GM12875 (cell line): ENCODE measurements around the gene ZBTB7C.

Experiments used
- H3K4me3 ChIP-seq: one replicate; pipeline ENCODE4 v1.5.1; 2011; ENCODE audit warnings: low read depth, low read length, control low read depth
- TF ChIP-seq, protein P1 (sequence below): IDR thresholded peaks from 2 replicates; pipeline ENCODE4 v1.5.1; 2011; ENCODE audit warnings: low read depth, mild to moderate bottlenecking, control low read depth, inconsistent platforms, low read length, moderate library complexity, borderline replicate concordance; ENCODE audit not compliant: insufficient read depth

Gene ZBTB7C

DNA sequence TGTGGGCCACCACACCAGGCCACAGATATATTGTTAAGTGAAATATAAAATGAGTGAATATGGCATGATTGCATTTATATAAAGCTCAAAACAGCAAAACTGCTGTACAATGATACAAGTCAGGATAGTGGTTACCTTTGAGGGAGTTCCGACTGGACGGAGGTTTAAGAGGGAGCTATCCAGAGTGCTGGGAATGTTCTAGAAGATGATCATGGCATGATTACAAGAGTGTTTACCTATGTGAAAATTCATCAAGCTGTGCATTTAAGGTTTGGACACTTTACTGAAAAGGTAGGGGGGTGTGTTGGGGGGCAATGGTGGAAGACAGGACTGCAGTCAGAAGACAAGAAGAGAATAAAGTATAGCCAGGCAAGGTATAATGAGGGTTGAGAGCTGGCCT is 201.4 kb downstream of the ZBTB7C start:
- TF ChIP-seq, protein P1, sequence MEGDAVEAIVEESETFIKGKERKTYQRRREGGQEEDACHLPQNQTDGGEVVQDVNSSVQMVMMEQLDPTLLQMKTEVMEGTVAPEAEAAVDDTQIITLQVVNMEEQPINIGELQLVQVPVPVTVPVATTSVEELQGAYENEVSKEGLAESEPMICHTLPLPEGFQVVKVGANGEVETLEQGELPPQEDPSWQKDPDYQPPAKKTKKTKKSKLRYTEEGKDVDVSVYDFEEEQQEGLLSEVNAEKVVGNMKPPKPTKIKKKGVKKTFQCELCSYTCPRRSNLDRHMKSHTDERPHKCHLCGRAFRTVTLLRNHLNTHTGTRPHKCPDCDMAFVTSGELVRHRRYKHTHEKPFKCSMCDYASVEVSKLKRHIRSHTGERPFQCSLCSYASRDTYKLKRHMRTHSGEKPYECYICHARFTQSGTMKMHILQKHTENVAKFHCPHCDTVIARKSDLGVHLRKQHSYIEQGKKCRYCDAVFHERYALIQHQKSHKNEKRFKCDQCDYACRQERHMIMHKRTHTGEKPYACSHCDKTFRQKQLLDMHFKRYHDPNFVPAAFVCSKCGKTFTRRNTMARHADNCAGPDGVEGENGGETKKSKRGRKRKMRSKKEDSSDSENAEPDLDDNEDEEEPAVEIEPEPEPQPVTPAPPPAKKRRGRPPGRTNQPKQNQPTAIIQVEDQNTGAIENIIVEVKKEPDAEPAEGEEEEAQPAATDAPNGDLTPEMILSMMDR = no peak
- no peak overlapping the region for H3K4me3 ChIP-seq

DNA sequence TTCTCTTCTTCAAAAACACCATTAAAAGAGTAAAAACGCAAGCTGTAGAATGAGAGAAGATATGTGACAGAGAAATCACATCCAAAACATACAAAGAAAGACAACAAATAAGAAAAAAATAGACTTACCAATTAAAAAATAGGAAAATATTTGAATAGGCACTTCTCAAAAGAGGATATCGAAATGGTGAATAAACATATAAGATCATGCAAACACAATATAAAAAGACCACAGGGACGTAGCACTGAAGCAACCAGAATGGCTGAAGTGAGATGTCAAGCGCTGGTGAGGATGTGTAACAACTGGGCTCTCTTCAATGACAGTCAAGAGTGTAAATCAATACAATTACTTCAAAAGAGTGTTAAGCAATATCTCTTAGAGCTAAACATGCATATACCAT is 202.3 kb downstream of the ZBTB7C start:
- TF ChIP-seq, protein P1 = no peak
- H3K4me3 ChIP-seq = no peak overlapping the region

DNA sequence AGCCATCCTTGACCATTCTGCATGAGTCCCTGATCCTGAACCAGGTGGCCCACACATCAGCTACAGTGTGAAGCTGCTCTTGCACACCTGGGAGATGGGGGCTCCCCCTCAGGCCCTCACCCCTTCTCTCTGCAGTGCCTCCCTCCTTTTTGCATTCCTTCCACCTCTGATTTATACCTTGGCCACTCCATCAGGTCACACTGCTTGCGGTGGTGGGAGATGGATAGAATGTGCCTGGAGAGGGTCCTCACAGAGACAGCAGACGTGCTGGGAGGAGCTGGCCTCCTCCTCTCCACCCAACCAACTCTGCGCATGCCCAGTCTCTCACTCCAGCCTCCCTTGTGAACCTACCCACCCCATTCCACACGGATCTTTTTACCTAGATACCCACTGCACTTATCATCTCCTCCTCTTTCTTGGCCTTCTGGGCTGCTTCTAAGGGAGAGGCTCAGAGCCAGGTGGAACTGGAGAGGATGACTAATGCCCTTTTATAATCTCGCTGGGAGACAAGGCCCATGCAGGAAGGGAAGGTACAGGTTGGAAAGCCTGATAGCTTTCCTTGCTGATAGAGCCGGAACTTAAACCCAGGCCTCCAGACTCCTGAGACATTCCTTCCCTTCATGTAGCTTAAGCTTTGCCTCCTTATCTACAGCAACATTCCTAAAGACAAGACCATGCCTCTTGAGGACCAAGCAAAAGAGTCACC is 205.1 kb downstream of the ZBTB7C start:
- no peak overlapping the region for H3K4me3 ChIP-seq
- TF ChIP-seq, protein P1 = no peak

DNA sequence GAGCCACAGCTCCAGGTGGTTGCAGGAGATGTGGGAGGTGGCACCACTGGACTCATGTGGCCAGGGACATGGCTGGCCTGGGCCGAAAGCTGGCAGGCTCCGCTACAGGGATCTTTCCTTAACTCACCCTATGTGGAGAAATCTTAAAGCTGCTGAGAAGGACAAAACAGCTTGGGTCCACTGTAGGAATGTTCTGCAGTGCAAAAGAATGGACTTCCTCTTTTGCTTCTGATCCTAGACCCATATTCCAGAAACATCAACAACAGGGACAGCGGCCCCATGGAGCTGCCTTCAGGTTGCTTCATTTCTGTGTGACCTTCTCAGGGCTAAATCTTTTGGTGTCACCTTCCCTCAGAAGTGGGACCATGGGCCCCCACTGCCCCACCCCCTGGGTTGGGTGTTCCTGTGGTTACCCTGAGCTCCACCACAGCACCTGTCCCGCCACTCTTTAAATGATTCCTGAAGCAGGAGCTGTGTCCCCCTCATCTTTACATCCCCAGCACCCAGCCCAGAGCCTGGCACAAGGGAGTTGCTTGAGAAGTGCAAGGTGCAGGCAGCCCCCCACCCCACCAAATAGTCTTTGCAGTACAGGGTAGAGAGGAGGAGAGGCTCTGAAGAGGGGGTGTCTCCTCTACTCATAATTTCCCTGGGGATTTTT is 205.8 kb downstream of the ZBTB7C start:
- TF ChIP-seq, protein P1 = no peak
- no peak overlapping the region for H3K4me3 ChIP-seq

DNA sequence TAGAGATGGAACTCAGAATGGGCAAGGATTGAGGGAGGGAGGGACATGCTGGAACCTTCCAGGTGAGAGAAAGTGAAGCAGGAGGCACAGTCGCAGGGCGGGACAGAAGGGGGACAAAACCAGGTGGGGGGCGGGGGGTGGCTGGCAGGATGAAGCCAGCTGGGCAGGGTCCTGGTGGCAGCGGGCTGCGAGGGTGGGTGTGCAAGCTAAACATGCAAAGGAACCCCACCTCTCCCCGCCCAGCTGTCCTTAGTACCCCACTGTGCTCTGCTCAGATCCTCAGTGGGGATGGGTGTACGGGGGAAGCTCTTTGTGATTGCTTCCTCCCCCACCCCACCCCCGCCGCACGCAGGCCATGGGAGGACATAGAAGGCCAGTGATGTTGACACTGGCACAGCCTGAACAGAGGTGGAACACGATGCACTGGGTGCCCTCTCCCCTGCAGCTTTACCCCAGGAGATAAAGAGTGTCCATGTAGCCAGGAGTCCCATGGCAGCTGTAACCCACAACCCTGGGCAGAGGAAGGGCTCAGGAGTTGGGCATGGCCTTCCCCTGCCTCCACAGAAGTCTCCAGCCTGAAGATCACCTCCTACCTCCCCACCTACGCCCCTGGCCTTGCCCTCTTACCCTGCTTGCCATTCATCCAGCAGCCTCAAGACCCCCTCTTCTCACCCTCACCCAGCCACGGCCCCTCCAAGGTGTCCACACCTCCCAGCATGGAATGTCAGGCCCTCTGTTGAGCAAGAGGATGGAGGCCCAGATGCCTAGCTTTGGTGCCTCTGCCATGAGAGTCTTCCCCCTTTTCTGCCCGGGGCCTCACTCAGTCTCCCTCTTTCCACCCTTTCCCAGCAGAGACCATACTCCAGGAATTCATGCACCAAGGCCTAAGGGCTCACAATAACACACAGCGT is 206.6 kb downstream of the ZBTB7C start:
- TF ChIP-seq, protein P1 = no peak
- no peak overlapping the region for H3K4me3 ChIP-seq

DNA sequence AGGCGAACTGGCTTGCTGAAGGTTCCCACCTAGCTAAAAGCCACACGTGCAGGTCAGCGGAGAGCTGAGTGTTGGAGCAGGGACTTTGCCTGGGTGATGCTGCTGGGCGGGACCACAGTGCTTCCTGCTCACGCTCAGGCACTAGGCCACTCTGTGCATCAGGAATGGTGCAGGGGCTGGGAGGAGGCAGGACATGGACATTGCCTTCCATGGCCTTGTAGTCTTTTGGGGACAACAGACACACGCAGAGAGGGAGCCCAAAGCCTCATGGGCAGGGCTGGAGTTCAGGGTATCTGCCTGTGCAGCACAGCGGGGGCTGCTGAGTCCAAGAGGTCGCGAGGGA is 207.2 kb downstream of the ZBTB7C start:
- TF ChIP-seq, protein P1 = no peak
- no peak overlapping the region for H3K4me3 ChIP-seq
